Stimulated activated memory B cell treated with anti-CD40 and anti-IgM and Interleukin-4, amounts not matched to agents 10 μg/mL and 1 μg/mL and 100 μg/mL, for 72 hours (primary cell): Measurements from ENCODE around the gene ATF2.

ENCODE experiments used
- ATAC-seq: fragments of 150-1000 bp; cut with Tn5 transposase; 2 replicates; pipeline ENCODE4 v1.10.0; 2021
- H3K27ac Mint-ChIP-seq: one replicate; pipeline ENCODE4 v1.8.0; 2022; ENCODE audit warnings: mild to moderate bottlenecking, mixed read lengths
- H3K27me3 Mint-ChIP-seq: one replicate; pipeline ENCODE4 v1.8.0; 2022; ENCODE audit warnings: mixed read lengths
- H3K36me3 Mint-ChIP-seq: one replicate; pipeline ENCODE4 v1.8.0; 2022; ENCODE audit warnings: mixed read lengths
- H3K4me1 Mint-ChIP-seq: one replicate; pipeline ENCODE4 v1.8.0; 2022; ENCODE audit warnings: mixed read lengths
- H3K4me3 Mint-ChIP-seq: one replicate; pipeline ENCODE4 v1.8.0; 2022; ENCODE audit warnings: mild to moderate bottlenecking, moderate library complexity, mixed read lengths
- H3K9me3 Mint-ChIP-seq: one replicate; pipeline ENCODE4 v1.8.0; 2022; ENCODE audit warnings: mixed read lengths

The ATF2 gene

DNA sequence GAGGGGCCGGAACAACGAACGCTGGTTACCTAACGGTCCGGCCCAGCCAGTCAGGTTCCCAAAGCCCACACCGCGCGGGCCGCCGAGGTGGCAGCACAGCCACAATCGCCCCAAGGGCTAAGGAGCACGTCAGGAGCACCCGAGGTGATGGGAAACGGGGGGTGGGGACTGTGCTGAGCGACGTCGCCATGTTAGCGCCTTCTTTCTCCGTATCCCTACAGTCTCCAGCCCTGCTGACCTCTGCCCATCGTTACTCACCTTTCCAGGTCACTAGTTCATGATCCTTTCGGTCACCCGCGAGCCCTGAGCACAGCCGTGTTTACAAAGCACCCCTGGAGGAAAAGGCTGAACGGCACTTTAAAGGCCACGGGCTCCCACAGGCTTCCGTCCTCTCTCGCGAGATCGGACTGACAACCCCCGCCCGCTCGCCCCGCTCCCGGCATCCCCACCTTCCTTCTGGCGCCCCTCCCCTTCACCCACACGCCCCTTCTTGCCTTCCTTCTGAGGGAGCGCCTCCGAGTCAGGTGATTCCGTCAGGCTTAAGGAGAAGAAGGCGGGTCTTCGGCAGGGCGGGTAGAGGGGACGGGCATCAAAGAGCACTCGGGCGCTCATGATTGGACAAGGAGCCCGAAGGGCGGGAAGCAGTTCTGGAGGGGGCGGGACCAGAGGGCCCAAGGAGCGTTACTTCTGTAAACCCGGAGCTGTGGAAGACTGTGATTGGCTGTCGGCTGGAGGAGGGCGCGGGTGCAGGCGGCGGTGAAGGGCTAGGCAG, at the start of gene ATF2:
ATF2 (minus strand) TSS at position 412 of the 772 bp plus-strand sequence. CDS start 31,760 bp downstream, outside the sequence.
- Mint-ChIP-seq H3K27me3 (no peaks in the 10 kb centered on the region), H3K27ac (peak within 1 kb of the TSS; percentile 94), H3K4me3 (peak within 1 kb of the TSS; percentile 90), H3K4me1 (peaks cover 16% of the 10 kb centered on the region), H3K36me3 (peaks cover 4% of the 10 kb centered on the region), H3K9me3 (no peaks in the 10 kb centered on the region)
- peak; percentile 99 for ATAC-seq

DNA sequence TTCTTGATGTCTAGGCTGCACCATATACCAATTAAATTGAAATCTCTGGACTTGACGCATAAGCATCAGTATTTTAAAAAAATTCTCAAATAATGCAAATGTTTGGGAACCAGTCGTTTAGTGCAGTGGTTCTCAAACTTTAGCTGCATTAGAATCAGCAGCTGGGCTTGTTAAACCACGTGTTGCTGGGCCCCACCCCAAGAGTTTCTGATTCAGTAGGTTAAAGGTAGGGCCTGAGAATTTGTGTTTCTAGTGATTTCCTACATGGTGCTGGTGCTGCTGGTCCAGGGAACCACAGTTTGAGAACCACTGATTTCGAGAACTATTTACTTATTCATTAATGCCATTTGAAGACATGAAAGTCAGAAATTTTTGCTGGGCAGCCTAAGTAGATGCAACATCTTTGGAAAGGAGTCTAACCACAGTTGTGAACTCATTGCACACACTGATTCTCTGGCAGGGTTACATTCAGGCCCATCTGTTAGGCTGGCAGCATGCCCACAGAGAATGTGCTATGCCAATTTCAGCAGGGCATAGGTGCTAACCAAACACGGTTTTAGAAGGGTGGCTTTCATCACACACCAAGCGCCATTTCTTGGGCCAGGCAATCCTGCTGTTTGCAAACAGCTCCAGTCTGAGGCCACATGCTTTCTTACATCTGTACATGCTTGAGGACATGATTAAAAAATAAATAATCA, 39.9 kb upstream of the ATF2 start:
- H3K27ac Mint-ChIP-seq = no peak overlapping the region
- H3K27me3 Mint-ChIP-seq = no peaks in the 10 kb centered on the region
- peaks cover 8% of the 10 kb centered on the region for H3K9me3 Mint-ChIP-seq
- no peaks in the 10 kb centered on the region for H3K36me3 Mint-ChIP-seq
- ATAC-seq = no peak
- no peak overlapping the region for H3K4me3 Mint-ChIP-seq
- peaks cover 5% of the 10 kb centered on the region for H3K4me1 Mint-ChIP-seq

GRCh38 chr2:175206866-175207265, 38.9 kb upstream of the ATF2 start:
- Mint-ChIP-seq H3K4me1 (peaks cover 5% of the 10 kb centered on the region), H3K36me3 (no peaks in the 10 kb centered on the region), H3K9me3 (peaks cover 8% of the 10 kb centered on the region), H3K27ac (no peak overlapping the region), H3K4me3 (no peak overlapping the region), H3K27me3 (no peaks in the 10 kb centered on the region)
- no peak for ATAC-seq

- Mint-ChIP-seq H3K9me3 (peaks cover 1% of the 10 kb centered on the region), H3K27me3 (no peaks in the 10 kb centered on the region), H3K4me1 (peaks cover 5% of the 10 kb centered on the region), H3K27ac (no peak overlapping the region), H3K36me3 (no peaks in the 10 kb centered on the region), H3K4me3 (no peak overlapping the region)
- no peak for ATAC-seq
Observed at GRCh38 chr2:175205523-175205922, 37.5 kb upstream of the ATF2 start.

DNA sequence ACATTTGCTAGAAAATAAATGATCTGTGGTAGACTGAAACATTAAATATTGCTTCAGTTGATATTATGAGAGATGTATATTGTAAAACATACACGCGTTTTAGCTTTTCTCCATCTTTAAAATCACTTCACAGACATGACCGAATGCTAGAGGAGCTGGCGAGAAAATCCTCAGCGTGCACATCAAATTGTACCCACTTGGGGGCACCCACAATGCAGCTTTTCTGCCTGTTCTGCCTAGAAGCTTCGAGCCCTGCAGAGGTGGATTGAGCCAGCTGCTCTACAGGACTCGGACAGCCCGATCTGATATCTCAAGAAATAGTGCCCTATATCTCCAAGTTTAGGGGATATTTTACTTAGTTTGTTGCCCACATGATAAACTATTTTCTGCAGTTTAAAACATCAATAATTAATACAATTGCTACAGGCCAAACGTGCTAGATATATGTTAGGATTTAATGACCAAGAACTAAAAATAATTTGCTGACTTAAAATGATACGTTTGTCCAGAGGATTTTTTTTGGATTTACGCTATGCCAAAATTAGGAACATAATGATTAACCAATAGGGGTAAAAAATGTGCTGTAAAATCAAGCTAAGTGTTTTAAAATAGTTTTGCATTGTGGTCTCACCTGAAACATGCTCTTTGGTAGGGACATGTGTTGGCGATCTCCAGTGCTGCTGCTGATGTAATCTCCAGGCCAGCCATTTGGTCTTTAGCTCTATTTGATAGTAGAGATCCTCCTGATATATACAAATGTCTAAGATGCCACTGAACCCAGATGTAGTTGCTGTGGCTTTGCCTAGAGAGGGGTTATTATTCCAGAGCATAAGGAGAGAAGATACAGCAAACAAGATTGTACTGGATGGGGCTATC, 35.9 kb upstream of the ATF2 start:
- ATAC-seq = peak; percentile 86
- Mint-ChIP-seq H3K27ac (no peak overlapping the region), H3K36me3 (no peaks in the 10 kb centered on the region), H3K9me3 (peaks cover 3% of the 10 kb centered on the region), H3K27me3 (no peaks in the 10 kb centered on the region), H3K4me1 (peaks cover 5% of the 10 kb centered on the region), H3K4me3 (no peak overlapping the region)

- Mint-ChIP-seq H3K4me1 (no peaks in the 10 kb centered on the region), H3K27me3 (peaks cover 27% of the 10 kb centered on the region), H3K9me3 (peaks cover 3% of the 10 kb centered on the region), H3K36me3 (no peaks in the 10 kb centered on the region), H3K27ac (no peak overlapping the region), H3K4me3 (no peak overlapping the region)
- no peak for ATAC-seq
Observed at GRCh38 chr2:175195012-175195411, 27.0 kb upstream of the ATF2 start.

DNA sequence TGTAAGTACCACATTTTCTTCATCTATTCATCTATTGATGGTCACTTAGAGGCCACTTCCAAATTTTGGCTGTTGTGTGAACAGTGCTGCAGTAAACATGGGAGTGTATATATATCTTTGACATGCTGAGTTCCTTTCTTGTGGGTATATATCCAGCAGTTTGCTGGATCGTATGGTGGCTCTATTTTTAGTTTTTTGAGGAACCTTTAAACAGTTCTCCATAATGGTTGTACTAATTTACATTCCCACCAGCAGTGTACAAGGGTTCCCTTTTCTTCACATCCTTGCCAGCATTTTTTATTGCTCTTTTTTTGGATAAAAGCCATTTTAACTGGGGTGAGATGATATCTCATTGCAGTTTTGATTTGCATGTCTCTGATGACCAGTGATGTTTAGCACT, 20.8 kb upstream of the ATF2 start:
- no peak for ATAC-seq
- Mint-ChIP-seq H3K27me3 (peaks cover 29% of the 10 kb centered on the region), H3K9me3 (peaks cover under 1% of the 10 kb centered on the region), H3K36me3 (no peaks in the 10 kb centered on the region), H3K4me3 (no peak overlapping the region), H3K4me1 (no peaks in the 10 kb centered on the region), H3K27ac (no peak overlapping the region)

- Mint-ChIP-seq H3K27me3 (peaks cover 29% of the 10 kb centered on the region), H3K36me3 (no peaks in the 10 kb centered on the region), H3K27ac (no peak overlapping the region), H3K4me3 (no peak overlapping the region), H3K4me1 (no peaks in the 10 kb centered on the region), H3K9me3 (peaks cover 3% of the 10 kb centered on the region)
- no peak for ATAC-seq
Observed at GRCh38 chr2:175187378-175187777, 19.4 kb upstream of the ATF2 start.

- Mint-ChIP-seq H3K36me3 (peaks cover 7% of the 10 kb centered on the region), H3K4me3 (no peak overlapping the region), H3K27me3 (peaks cover 6% of the 10 kb centered on the region), H3K4me1 (peaks cover 19% of the 10 kb centered on the region), H3K27ac (no peak overlapping the region), H3K9me3 (peaks cover 3% of the 10 kb centered on the region)
- ATAC-seq = no peak
Observed at GRCh38 chr2:175183674-175184073, 15.7 kb upstream of the ATF2 start.

- H3K4me3 Mint-ChIP-seq = peak overlapping the region; percentile 89
- H3K9me3 Mint-ChIP-seq = peaks cover 3% of the 10 kb centered on the region
- peaks cover 19% of the 10 kb centered on the region for H3K4me1 Mint-ChIP-seq
- peaks cover 11% of the 10 kb centered on the region for H3K36me3 Mint-ChIP-seq
- H3K27ac Mint-ChIP-seq = peak overlapping the region; percentile 91
- no peaks in the 10 kb centered on the region for H3K27me3 Mint-ChIP-seq
- no peak for ATAC-seq
Observed at GRCh38 chr2:175181877-175182308, 13.9 kb upstream of the ATF2 start.

DNA sequence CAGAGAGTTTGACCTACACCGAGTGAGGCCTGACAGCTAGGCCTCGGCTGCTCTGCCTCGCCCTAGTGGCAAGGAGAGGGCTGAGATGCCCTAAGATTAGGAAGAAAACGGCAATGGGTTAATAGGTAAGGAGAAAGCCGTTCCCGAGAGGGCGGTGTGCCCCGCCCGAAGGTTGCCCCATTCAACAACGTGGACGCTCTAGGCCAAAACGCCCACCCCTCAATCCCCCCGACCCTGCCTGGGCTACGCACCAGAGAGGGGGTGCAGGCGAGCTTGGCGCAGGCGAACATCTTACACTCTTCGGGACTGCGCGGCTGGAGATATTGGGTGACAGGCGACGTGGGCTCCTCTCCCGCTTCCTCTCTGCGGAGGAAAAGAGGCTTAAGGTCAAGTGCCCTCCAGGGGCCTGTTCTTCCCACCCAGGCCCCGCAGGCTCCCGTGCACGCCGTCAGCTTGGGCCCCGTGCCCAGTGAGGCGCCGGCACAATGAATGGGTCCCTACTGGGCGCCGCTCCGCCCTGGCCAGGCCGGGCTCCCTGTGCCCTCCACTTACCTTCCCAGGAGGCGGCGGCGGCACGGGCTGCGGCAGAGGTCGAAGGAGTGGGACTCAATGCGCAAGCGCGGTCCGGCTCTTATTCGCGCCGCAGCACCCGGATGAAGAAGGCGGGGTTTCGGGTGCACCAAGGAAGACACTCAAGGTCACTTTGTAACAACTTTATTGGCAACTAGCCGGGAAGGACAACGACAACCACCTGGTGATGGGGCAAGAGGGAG, 13.3 kb upstream of the ATF2 start, which contains the start of gene ATP5MC3:
ATP5MC3 (minus strand) TSS at position 607 of the 773 bp plus-strand sequence; CDS start at position 290, 317 bp downstream.
- Mint-ChIP-seq H3K27me3 (no peaks in the 10 kb centered on the region), H3K4me1 (peaks cover 24% of the 10 kb centered on the region), H3K36me3 (peaks cover 17% of the 10 kb centered on the region), H3K27ac (peak within 1 kb of the TSS; percentile 91), H3K4me3 (peak within 1 kb of the TSS; percentile 89), H3K9me3 (peaks cover 3% of the 10 kb centered on the region)
- peak; percentile 95 for ATAC-seq

GRCh38 chr2:175180701-175181103, 12.7 kb upstream of the ATF2 start:
- peaks cover 24% of the 10 kb centered on the region for H3K4me1 Mint-ChIP-seq
- H3K27me3 Mint-ChIP-seq = no peaks in the 10 kb centered on the region
- peak; percentile 71 for ATAC-seq
- H3K9me3 Mint-ChIP-seq = peaks cover 3% of the 10 kb centered on the region
- H3K4me3 Mint-ChIP-seq = peak overlapping the region; percentile 89
- H3K27ac Mint-ChIP-seq = peak overlapping the region; percentile 91
- peaks cover 23% of the 10 kb centered on the region for H3K36me3 Mint-ChIP-seq

DNA sequence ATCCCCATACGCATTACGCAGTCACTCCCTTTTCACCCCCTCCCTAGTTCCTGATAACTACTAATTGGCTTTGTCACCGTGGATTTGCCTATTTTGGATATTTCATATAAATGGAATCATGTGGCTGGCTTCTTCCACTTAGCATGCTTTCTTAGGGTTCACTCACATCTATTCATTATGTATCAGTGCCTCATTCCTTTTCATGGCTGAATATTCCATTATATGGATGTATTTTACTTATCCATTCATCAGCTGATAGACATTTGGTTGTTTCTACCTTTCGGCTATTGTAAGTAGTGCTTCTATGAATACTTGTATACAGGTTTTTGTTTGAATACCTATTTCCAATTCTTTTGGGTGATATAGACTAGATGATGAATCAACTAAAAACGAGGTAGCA, 8.6 kb upstream of the ATF2 start:
- H3K4me1 Mint-ChIP-seq = peaks cover 18% of the 10 kb centered on the region
- no peaks in the 10 kb centered on the region for H3K9me3 Mint-ChIP-seq
- H3K27me3 Mint-ChIP-seq = no peaks in the 10 kb centered on the region
- H3K36me3 Mint-ChIP-seq = peaks cover 47% of the 10 kb centered on the region
- ATAC-seq = no peak
- no peak overlapping the region for H3K27ac Mint-ChIP-seq
- H3K4me3 Mint-ChIP-seq = no peak overlapping the region

DNA sequence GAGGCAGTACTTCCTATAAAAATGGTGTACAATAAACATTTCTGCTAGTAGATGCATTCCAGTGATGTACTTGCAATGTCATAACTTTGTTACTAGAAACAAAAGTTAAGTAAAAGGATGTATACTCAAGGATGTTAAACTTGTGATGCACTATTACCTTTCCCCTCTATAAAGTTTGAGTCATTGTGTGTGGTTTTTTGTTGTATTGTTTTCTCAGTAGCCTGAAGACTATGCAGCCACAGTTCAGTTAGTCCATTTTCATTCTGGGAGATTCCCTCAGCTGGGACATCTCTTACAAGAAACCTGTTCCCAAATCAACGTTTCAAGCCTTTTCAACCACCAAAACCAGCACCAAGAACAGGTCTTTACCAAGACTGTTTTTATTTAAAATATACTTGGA, 7.9 kb upstream of the ATF2 start:
- no peak overlapping the region for H3K27ac Mint-ChIP-seq
- H3K36me3 Mint-ChIP-seq = peaks cover 46% of the 10 kb centered on the region
- no peak for ATAC-seq
- no peaks in the 10 kb centered on the region for H3K27me3 Mint-ChIP-seq
- H3K4me3 Mint-ChIP-seq = no peak overlapping the region
- no peaks in the 10 kb centered on the region for H3K9me3 Mint-ChIP-seq
- peaks cover 16% of the 10 kb centered on the region for H3K4me1 Mint-ChIP-seq
